Head of caudate nucleus (tissue), 42 donors: ENCODE measurements around the gene GDI1.
A peak's percentile ranks its signal among the peaks of the same experiment; 100 is the strongest.

Experiments used
- DNase-seq, 42 donors: peaks; one replicate each; pipeline versions ENCODE4 v3.0.0 to v3.0.0-alpha.2; 2020 to 2021; ENCODE audit warnings: mixed read lengths in 7 of 42
- intact Hi-C: fragments of 100-400 bp; cut with DNase I; formaldehyde crosslinking; loops from one replicate; pipeline ENCODE4 v1.15.0; 2022

The GDI1 gene

DNA sequence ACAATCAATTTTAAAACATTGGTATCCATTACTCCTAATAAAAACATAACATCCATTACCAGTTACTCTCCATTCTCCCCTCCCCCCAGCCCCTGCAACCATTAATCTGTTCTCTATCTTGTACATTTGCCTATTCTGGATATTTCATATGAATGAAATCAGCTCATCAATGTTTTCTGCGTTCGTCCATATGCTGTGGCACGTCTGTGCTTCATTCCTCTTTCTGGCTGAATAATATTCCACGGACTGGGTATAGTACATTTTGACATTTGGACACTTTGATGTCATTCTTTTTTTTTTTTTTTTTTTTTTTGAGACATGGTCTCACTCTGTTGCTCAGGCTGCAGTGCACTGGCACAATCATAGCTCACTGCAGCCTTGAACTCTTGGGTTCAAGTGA lies 33.1 kb upstream of the GDI1 start:
- intact Hi-C loops = no loop called here
- DNase-seq = no peak

DNA sequence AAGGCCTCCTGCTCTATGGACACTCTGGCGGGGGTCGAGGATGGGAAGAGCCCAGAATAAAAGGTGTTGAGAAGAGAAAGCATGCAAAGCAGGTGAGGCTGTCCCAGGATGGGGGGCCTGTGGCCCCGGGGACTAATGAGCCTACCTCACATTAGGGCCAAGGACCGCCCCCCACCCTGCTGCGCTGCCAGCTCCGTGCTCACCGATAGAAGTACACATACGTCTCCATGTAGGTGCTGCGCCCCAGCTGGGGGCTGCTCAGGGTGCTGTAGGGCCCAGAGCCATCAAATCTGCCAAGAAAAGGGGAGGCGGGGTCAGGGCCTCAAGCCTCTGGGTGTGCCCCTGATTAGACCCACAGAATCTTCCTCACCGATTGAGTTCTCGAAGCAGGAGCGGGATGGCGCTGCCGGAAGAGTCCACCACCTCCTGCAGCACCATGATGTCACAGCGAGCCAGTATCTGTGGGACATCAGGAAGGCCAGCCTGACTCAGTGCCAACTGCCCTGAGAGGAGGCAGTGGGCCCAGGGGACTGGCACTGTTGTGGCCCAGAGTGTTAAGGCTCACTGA lies 32.2 kb upstream of the GDI1 start:
- no peak for DNase-seq
- intact Hi-C loops = no loop called here

GRCh38 chrX:154408659-154409221 lies 28.2 kb upstream of the GDI1 start:
- intact Hi-C loops = no loop called here
- no peak for DNase-seq

- intact Hi-C loops = no loop called here
- peak in 32 of 42 donors; percentile 14 to 66 (median 37) for DNase-seq
These were observed 27.6 kb upstream of the GDI1 start, which contains the start of gene DNASE1L1 for GRCh38 chrX:154409222-154409871. DNASE1L1 (minus strand) TSS chrX:154409254; CDS start chrX:154405568, 3,686 bp downstream.

- intact Hi-C loops = no loop called here
- peak; percentile 12 to 83 (median 61) for DNase-seq
These were observed 25.0 kb upstream of the GDI1 start for GRCh38 chrX:154411981-154412340.

GRCh38 chrX:154412468-154412867 lies 24.5 kb upstream of the GDI1 start:
- intact Hi-C loops = no loop called here
- no peak for DNase-seq

DNA sequence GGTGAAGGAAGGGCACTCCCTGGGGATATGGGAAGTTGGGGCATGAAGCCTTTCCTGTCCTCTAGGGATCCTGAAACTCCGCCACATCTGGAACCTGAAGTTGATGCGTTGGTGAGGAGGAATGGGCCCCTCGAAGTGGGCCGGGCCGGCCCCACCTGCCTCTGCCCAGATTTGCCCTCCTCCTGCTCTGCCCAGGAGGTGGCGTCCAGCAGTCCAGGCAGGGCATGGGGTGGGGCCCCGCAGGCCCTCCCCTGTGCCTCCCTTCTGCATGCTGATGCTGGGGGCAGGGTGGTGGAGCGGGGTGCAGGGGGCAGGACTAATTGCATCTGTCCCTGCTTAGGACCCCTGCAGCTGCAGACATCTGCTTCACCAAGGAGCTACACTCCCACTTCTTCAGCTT lies 23.8 kb upstream of the GDI1 start:
- intact Hi-C loops = no loop called here
- DNase-seq = no peak

DNA sequence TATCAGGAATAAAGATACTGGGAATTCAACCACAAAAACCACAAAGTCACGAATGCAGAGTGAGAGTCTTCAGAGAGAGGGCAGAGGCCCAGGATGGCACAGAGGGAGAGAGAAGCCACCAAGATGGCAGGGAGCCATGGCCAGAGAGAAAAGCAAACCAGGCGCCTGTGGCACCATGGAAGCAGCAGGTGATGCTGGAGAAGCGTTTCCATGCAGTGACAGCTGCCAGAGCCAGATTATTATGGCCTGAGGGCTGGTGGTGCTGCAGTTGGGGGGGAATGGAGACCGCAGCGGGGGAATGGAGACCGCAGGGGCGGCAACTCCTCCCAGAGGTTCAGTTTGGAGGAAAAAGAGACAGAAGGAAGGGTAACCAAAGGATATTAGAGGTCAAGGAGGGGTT lies 19.8 kb upstream of the GDI1 start:
- intact Hi-C loops = no loop called here
- no peak for DNase-seq

- intact Hi-C loops = no loop called here
- DNase-seq = no peak
These were observed 17.8 kb upstream of the GDI1 start for GRCh38 chrX:154419189-154419588.

DNA sequence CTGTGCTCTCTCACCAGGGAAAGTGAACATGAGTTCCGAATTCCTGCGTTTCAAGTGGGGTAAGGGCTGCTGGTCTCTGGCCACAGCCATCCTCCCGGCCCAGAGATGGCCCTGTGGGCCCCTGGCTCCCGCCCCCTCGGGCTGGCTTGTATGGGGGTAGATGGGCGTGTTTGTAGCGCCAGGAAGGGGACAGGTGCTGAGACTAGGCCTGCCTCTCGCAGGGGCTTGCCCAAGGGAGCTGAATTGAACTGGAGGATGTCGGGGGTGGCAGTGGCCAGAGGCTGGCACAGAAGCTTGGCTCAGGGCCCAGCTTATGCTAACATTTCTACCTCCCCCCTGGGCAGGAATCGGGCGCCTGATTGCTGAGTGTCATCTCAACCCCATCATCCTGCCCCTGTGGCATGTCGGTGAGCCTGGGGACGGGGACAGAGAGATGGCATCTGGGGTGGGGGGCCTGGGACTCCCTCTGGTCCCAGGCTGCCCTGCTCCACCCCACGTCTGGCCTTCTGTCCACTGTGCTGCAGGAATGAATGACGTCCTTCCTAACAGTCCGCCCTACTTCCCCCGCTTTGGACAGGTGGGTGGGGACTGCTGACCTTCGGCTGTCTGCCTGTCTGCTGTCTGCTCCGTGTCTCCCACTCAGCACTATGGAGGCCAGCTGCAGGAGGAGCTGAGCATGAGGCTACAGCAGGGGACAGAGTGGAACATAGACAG lies 17.1 kb upstream of the GDI1 start:
- no peak for DNase-seq
- intact Hi-C loops = no loop called here

GRCh38 chrX:154420402-154420756 lies 16.6 kb upstream of the GDI1 start:
- intact Hi-C loops = no loop called here
- no peak for DNase-seq

DNA sequence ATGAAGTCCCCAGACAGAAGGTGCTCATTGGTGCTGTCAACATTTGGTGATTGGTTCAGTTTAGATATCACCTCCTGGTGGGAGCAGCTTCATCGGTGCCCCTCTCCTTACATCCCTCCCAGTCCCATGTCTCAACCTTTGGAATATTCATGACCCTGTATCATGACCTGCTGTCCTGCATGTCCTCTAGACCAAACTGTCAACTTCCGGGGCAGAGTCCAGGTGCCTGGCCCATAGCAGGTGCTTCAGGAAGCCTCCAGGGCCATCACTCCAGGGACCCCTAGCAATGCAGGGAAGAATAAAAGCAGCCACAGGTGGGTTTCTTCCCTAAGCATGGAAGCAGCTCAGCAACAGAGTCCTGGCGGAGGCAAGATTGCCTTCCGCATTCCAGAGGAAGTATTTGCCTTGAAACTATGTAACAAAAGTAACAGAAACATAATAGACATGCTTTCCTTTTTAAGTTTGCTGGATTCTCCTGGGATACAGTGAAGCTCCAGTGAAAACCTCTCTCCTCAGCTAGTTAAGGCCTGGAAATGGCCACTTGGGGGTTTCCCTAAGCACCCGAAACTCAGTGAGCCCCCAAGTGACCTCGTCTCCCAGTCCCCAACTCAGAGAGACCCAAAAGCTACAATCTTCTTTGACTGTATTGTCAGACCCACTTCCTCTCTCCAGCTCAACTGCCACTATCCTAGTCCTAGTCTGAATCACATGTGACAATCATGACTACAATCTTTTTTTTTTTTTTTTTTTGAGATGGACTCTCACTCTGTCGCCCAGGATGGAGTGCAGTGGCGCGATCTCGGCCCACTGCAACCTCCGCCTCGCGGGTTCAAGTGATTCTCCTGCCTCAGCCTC lies 9.8 kb upstream of the GDI1 start:
- intact Hi-C loops = no loop called here
- no peak for DNase-seq

GRCh38 chrX:154428176-154429171 lies 8.5 kb upstream of the GDI1 start, which contains the start of gene ATP6AP1:
ATP6AP1 (plus strand) TSS chrX:154428677; CDS start chrX:154428693, 16 bp downstream.
- intact Hi-C loops = no loop called here
- DNase-seq = peak; percentile 83 to 96 (median 92)

GRCh38 chrX:154429711-154430110 lies 7.2 kb upstream of the GDI1 start:
- intact Hi-C loops = no loop called here
- DNase-seq = no peak

GRCh38 chrX:154430479-154430878 lies 6.5 kb upstream of the GDI1 start:
- no peak for DNase-seq
- intact Hi-C loops = no loop called here

GRCh38 chrX:154430916-154431315 lies 6.0 kb upstream of the GDI1 start:
- DNase-seq = no peak
- intact Hi-C loops = no loop called here

- intact Hi-C loops = no loop called here
- peak in 6 of 42 donors; percentile 8 to 50 (median 23) for DNase-seq
These were observed 5.6 kb upstream of the GDI1 start for GRCh38 chrX:154431341-154431740.

GRCh38 chrX:154432210-154432609 lies 4.7 kb upstream of the GDI1 start:
- intact Hi-C loops = no loop called here
- DNase-seq = no peak
